Stimulated activated CD8-positive, alpha-beta memory T cell treated with anti-CD3 and anti-CD28 coated beads, Interleukin-2, amount 100 ng/mL, for 48 hours (primary cell): ENCODE results near the gene IL17REL.

Experiments
- DNase-seq, 2 donors: peaks; one replicate each; pipeline ENCODE4 v3.0.0-alpha.2; 2020; ENCODE audit warnings: low read depth in 2 of 2

Gene IL17REL

DNA sequence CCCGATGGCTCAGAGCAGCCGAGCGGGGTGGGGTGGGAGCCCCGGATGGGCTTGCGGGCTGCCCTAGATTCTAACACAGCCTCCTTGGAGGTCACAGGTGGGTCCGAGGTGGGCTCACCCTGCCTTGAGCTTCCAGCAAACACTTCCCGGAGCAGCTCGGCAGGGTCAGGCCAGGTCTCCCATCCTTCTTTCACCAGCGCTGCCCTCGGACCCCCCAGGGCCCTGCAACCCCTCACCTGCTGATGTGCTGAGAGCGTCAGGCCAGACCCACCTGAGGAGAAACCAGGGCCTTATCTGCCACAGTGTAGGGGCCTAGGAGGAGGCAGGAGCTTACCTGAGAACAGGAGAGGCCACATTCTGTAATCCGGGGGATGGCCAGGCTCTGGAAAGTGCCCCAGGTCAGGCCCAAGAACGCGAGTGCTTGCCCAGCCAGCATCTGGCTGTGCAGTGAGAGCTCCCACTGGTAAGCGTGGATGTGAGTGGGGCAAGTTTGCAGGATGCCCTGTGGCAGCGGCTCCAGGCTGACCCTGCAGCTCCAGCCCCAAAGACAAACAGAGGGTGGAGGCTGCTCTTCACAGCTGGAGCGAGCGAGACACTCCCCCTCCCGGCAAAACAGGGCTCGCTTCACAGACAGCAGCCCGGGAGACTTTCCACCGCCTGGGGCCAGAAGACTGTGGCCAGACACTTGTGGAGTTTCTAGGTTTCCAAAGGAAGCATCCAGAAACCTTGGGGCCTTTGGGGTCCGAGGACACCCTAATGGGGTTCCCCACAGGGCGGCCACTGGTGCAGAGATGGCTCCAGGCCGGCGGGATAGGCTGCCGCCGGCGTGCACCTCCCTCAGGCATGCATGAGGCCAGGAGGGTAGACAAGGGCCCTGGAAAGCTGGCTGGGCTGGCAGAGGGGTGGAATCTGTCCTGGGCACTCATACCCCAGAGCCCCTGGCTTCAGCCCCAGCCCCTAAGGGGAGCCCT, at the start of gene IL17REL:
TSS of gene IL17REL (minus strand) at position 555 of the 971 bp plus-strand sequence. CDS start at position 436, 119 bp downstream.
- DNase-seq, result no peak

- DNase-seq, result no peak
These were observed 49.3 kb upstream of the IL17REL start for GRCh38 chr22:50061824-50062355.

- no peak for DNase-seq
These were observed 48.7 kb upstream of the IL17REL start for GRCh38 chr22:50061141-50061823.

DNA sequence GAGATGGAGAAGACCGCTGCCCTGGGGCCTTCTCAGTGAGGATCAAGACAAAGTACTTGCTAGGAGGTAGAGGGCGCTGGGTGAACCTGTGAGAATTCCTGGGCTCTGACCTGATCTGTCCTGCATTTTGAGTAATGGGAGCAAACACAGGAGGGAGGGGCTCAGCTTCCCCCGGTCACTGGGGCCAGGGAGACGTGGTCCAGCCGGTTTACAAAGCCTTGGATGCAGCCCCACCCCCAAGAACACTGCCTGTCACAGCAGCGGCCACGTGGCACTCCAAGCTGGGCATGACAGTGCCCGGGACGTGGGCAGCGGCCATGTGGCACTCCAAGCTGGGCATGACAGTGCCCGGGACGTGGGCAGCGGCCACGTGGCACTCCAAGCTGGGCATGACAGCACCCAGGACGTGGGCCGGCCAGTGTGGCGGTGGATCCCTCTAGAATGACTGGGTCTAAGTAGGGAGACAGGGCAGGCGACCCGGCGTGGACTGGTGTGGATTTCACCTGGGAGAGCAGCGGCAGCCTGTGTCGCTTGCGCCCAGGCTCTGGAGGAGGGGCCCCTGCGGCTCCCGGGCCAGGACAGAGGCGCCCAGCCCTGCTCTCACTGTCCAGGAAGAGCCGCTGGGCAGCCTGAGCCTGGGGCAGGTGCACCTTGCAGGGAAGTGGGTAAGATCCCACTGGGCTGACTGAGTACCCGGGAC, 48.0 kb upstream of the IL17REL start:
- DNase-seq, result no peak

- no peak for DNase-seq
These were observed 47.3 kb upstream of the IL17REL start for GRCh38 chr22:50059881-50060262.

DNA sequence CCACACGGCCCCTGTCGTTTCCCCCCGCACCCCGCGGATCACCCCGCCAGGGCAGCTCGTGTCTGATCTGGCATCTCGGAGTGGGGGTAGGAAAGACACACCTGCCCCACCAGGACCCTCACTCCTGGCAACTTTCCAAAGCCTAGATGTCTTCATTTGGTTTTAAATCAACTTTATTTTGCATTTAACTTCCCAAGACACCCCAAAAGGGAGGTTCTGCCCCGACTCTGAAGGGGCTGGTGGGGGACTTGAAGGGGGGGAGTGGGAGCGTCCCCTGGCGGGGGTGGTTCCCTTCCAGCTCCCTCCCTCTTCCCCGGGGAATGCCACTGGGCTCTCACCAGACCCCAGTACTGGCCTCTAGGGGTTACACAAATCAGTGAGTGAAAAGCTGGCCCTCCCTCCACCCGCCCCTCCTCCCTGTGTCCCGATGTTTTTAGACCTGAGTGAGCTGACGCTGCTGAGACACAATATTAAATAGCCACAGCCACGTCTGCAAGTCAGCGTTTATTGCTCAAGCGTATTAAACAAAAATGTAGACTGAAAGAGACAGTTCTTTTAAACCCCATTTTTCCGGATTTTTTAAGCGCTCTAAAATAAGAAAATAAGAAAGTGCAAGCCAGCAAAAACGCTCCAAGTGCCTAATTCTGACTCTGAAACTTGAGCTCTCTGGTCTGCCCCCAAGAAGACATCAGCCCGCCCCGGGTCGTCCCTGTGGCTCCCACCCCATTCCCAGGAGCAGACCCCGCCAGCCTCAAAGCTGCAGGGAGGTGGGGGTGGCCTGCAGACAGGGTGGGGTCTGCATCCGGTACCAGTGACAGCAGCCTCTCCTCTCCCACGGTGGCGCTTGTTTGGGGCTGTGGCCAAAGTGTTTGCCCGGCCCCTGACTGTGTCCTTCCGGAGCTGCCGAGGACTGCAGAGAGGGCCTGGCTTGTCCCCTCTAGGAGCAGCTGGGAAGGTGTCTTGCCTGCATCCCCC, 46.6 kb upstream of the IL17REL start:
- DNase-seq, result no peak

DNA sequence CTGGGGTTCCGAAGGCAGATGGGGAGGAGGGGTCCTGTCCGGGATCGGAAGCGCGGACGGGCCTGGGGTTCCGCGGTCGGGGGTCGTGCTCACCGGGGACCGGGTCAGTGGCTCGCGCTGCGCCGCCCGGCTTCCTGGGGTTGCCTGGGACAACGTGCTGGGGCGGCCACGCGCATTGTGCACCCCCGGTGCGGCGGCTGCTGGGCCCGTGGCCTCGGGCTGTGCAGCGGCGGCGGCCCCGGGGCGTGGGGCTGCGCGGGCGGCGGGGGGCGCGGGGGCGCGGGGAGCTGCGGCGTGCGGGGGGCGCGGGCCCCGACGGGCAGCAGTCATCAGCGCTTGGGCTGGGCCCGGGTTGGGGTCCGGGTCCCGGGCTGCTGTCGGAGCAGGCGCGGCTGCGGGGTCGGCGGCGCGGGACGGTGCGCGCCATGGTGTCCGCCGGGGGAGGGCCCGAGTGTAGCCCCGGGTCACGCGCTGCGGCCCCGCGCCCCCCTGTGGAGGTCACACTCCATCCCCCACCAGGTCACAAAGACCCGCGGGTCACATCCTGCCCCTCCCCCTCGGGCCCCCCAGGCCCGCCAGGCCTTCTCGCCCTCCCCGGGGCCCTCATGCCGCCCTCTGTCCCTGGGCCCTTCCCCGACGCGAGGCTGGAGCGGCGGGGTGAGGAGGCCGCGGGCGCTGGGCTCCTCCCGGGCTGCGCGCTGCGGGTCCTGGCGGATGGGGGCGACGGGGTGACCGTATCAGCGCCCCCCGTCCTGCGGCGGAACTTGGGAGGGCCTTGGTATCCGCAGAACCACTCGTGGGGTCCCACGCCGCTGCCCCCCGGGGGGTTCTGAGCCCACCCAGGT, 45.7 kb upstream of the IL17REL start, which contains the start of gene TTLL8:
TSS of gene TTLL8 (minus strand) at position 238 of the 845 bp plus-strand sequence.
- no peak for DNase-seq

GRCh38 chr22:50057278-50058060, 44.9 kb upstream of the IL17REL start:
- DNase-seq, result no peak

DNA sequence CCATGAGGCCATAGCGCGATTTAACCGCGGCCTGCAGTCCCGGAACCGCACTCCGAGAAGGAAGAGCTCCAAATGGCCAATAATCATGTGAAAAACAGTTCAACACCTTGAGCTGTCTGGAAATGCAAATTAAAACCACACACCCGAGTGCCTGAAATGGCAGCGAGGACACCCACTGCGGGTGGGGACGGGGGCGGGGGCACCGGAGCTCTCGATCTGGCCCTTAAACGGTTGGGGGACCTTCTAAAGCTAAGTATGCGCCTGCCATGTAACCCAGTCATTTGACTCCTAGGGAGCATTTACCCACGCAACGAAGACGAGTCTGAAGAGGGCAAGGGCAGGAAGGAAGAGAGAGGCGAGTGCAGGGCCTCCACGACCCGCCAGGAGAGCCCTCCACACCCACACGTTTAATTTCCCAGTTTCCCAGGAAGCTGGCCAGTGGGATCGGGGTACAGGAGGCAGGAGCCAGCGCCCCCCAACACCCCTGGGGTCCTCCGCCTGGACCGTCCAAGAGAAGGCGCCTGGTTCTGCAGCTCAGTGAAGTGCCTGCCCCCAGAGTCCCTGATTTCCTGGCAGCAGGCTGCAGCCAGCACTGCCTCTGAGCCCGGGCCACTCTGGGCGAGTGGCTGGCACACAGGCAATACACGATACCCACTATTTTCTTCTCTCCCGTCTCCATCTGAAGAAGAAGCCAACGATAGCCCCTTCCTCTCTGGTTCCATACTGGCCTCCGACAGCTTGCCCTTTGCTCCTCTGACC, 43.8 kb upstream of the IL17REL start:
- DNase-seq, result no peak

DNA sequence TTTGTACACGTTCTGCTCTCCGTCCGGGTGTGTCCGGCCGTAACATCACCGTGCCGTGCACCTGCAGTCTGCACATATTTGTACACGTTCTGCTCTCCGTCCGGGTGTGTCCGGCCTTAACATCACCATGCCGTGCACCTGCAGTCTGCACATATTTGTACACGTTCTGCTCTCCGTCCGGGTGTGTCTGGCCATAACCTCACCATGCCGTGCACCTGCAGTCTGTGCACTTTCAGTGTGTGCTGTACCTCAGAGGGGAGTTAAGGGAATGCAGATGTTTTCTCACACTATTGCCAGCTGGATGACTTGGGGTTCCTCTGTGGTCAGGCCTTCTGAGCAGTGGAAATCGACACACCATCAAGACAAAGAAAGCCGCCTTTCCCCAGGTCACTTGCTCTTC, 41.3 kb upstream of the IL17REL start:
- no peak for DNase-seq

DNA sequence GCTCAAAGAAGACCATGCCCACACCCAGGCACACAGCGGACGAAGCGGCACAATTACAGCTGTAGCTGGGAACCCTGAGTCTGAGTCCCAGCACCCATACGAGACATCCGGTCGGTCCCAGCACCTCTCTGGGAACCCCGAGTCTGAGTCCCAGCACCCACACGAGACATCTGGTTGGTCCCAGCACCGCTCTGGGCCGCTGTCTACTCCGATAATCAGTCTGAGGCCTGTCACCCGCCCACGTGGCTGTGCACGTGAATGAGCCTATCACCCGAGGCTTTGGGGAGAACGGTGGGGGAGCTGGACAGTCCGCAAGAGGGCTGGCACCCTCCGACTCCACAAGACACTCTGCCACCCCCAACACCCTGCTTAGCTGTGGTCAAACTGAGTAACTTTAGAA, 39.4 kb upstream of the IL17REL start:
- no peak for DNase-seq

GRCh38 chr22:50049299-50050195, 37.0 kb upstream of the IL17REL start:
- DNase-seq, result no peak

DNA sequence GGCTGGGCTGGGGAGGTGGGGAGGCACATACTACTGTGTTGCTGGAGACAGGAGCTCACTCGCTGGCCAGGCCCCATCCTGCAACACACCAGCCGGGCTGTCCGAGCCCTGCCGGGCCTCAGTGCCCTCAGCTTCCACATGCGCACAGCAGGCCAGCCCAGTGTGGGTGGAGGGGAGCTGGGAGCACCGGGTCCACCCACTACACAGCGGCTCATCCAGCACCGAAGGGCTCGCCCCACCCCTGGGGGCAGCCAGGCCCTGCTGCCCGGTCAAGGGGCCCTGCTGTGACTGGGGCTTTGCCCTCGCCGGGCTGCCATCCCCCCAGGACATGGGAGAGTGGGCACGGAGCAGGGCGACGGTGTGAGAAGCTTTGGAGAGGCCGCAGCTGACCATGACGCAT, 36.3 kb upstream of the IL17REL start:
- DNase-seq, result no peak

GRCh38 chr22:50048061-50048765, 35.6 kb upstream of the IL17REL start:
- DNase-seq, result no peak

DNA sequence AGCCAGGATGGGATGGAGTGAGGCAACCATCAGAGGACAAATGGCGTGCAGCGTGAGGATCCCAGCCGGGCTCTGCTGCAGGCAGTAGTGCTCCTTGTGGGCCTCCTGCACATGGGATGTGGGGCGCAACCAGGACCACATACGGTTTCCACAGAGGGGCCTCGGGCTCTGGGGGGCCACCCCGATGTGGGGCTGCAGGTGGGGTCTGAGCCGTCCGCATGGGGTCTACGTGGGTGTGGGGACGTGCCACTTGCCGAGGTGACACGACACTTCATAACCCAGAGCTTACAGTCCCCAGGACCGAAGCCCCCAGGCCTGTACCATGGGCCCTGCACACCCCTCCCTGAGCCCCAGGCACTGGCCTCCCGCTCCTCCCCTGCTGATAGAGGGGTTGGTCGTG, 34.8 kb upstream of the IL17REL start:
- no peak for DNase-seq

GRCh38 chr22:50046481-50047245, 34.1 kb upstream of the IL17REL start:
- no peak for DNase-seq
